GM12891 (cell line): Measurements from ENCODE around the gene RAB8B.

Experiments
- POLR2A ChIP-seq: IDR thresholded peaks from 2 replicates; pipeline ENCODE4 v1.6.1; 2011; ENCODE audit warnings: low read depth, low read length, control low read depth
- POLR2AphosphoS5 ChIP-seq: IDR thresholded peaks from 2 replicates; pipeline ENCODE4 v1.6.1; 2011; ENCODE audit warnings: low read depth, low read length, control low read depth
- POU2F2 ChIP-seq: IDR thresholded peaks from 2 replicates; pipeline ENCODE4 v1.6.1; 2011; ENCODE audit warnings: low read depth, mild to moderate bottlenecking, control low read depth, low read length, moderate library complexity

- TF ChIP-seq POLR2AphosphoS5 (peak; percentile 38; the same call in 1 of the 2 replicates), POU2F2 (no peak), POLR2A (peak; percentile 33; the same call in 1 of the 2 replicates)
Measured at GRCh38 chr15:63277038-63277892, 87.9 kb downstream of the RAB8B start, which contains the start of gene APH1B.
